Measurements from ENCODE around the gene MRC2.

Gene MRC2

GRCh38 chr17:62713086-62713881 lies 85.8 kb downstream of the MRC2 start:
- H3K27ac ChIP-seq, result no peak overlapping the region
- DNase-seq (ENCODE audit: low read depth, low spot score), result no peak

- H3K27ac ChIP-seq, result no peak overlapping the region
- no peak for DNase-seq (ENCODE audit: low read depth, low spot score)
Observed at GRCh38 chr17:62714016-62714777, 86.7 kb downstream of the MRC2 start.

DNA sequence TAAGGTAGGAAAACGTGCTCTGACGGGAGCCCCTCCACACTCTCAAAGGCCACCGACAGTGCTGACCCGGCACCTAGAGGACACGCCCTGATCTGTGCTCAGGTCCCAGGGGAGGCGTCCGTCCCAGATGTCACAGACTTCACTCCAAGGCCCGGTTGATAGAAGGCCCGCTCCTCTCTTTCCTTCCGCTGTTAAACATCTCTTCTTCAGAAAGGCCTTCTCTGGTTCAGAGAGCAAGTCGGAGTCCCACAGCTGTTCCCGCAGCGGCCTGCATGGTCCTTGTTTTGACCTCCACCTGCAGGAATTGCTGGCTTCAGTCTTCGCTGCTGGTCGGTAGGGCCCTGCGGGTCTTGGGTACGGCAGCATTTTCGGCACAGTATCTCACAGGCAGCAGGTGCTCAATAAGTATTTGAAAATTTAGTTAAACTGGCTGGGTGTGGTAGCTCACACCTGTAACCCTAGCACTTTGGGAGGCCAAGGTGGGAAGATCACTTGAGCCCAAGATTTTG lies 88.5 kb downstream of the MRC2 start:
- no peak for DNase-seq (ENCODE audit: low read depth, low spot score)
- no peak overlapping the region for H3K27ac ChIP-seq

DNA sequence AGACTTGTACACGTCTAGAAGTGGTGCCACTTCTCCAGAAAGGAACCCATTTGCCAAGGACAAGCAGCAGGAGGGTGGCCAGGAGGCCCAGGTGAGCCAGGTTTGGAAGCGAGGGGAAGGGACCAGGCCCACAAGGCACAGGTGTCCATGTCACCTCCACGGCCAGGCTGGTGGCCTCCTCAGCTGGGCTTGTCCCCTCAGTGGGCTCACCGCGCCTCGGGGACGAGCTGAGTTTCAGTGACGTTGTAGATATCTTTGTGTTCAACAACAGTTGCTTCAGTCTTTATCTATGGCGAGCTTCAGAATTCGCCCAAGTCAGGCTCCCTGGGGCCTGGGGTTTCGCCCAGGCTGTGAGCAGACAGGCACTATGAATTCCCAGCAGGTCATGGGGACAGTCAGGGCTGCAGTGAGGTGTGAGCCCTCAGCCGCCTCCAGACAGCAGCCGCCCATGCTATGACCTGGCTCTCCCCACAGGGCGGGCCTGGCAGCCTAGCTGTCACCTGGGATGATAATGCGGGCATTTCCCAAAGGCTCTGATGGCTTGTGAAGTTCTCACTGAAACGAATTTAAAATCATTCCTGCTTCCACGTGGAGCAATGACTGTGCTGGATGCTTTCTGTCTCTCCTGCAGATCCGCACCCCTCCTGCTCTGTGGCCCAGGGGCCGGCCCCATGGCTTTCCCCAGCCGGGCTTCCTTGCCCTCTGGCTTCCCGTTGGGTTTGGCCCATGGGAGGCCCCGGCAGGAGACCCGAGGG lies 89.5 kb downstream of the MRC2 start:
- no peak for DNase-seq (ENCODE audit: low read depth, low spot score)
- no peak overlapping the region for H3K27ac ChIP-seq

- H3K27ac ChIP-seq, result no peak overlapping the region
- DNase-seq (ENCODE audit: low read depth, low spot score), result no peak
Observed at GRCh38 chr17:62717589-62717855, 90.1 kb downstream of the MRC2 start.

GRCh38 chr17:62717889-62718288 lies 90.4 kb downstream of the MRC2 start:
- H3K27ac ChIP-seq, result no peak overlapping the region
- DNase-seq (ENCODE audit: low read depth, low spot score), result no peak

GRCh38 chr17:62718429-62718828 lies 91.0 kb downstream of the MRC2 start:
- no peak for DNase-seq (ENCODE audit: low read depth, low spot score)

GRCh38 chr17:62719586-62719985 lies 92.1 kb downstream of the MRC2 start:
- DNase-seq (ENCODE audit: low read depth, low spot score), result no peak
- no peak overlapping the region for H3K27ac ChIP-seq

More at GRCh38 chr17:62718429-62718828, 91.0 kb downstream of the MRC2 start:
- no peak overlapping the region for H3K27ac ChIP-seq

GRCh38 chr17:62720126-62720850 lies 92.8 kb downstream of the MRC2 start:
- no peak overlapping the region for H3K27ac ChIP-seq
- no peak for DNase-seq (ENCODE audit: low read depth, low spot score)

DNA sequence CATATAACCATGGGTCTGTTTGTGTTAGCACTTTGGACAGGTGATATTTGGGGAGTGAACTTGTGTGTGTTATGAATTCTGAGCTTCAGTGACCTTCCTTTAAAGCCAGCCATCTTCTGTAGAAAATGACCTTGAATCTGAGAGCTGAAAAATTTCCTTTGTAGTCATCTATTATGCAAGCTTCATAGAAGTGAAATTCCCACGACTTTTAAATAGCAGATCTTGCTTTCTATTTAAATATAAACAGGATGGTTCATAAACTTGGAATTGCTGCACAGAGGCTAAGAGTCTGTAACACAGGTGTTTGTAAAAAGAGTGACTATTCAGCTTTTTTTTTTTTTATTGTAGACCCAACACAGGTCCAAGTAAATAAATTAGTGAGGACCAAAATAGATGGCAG lies 95.2 kb downstream of the MRC2 start:
- no peak overlapping the region for H3K27ac ChIP-seq
- no peak for DNase-seq (ENCODE audit: low read depth, low spot score)

- H3K27ac ChIP-seq, result no peak overlapping the region
- no peak for DNase-seq (ENCODE audit: low read depth, low spot score)
Observed at GRCh38 chr17:62723842-62724241, 96.4 kb downstream of the MRC2 start.

- DNase-seq (ENCODE audit: low read depth, low spot score), result peak; percentile 64
- peak overlapping the region; percentile 28 for H3K27ac ChIP-seq
Observed at GRCh38 chr17:62724398-62725146, 97.1 kb downstream of the MRC2 start.

GRCh38 chr17:62725791-62726249 lies 98.3 kb downstream of the MRC2 start:
- DNase-seq (ENCODE audit: low read depth, low spot score), result no peak
- no peak overlapping the region for H3K27ac ChIP-seq

DNA sequence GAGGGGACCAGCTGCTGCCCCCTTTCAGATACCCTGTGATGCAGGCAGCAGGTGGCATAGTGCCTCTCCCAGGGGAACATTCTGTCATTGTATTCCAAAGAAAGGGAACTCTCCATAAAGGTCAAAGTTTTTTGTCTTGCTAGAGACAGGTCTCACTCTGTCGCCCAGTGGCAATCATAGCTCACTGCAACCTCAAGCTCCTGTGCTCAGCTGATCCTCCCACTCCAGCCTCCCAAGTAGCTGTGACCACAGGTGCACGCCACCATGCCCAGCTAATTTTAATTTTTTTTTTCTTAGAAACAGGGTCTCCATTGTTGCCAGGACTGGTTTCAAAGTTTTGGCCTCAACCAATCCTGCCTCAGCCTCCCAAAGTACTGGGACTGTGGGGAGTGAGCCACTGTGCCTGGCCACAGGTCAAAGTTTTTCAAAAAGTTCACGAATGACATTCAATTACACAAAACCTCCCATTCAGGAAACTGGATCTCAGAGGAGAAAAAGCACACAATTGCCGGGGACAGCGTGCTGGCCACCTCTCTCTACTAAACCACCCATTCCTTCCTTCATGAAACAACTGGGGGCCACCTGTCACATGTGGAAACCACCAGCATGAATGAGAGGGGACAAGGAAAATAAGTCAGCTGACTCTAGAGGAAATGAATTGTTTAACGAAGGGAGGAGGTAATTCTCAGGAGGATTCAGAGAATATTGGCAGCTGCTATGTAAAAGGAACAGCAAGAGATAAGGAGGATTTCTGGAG lies 100.6 kb downstream of the MRC2 start:
- no peak for DNase-seq (ENCODE audit: low read depth, low spot score)
- no peak overlapping the region for H3K27ac ChIP-seq

- no peak for DNase-seq (ENCODE audit: low read depth, low spot score)
- peak overlapping the region; percentile 2 for H3K27ac ChIP-seq
Observed at GRCh38 chr17:62732125-62732524, 104.7 kb downstream of the MRC2 start.

GRCh38 chr17:62735044-62735651 lies 107.7 kb downstream of the MRC2 start:
- DNase-seq (ENCODE audit: low read depth, low spot score), result no peak
- H3K27ac ChIP-seq, result no peak overlapping the region

GRCh38 chr17:62737513-62737912 lies 110.0 kb downstream of the MRC2 start:
- peak; percentile 60 for DNase-seq (ENCODE audit: low read depth, low spot score)
- peak overlapping the region; percentile 12 for H3K27ac ChIP-seq

DNA sequence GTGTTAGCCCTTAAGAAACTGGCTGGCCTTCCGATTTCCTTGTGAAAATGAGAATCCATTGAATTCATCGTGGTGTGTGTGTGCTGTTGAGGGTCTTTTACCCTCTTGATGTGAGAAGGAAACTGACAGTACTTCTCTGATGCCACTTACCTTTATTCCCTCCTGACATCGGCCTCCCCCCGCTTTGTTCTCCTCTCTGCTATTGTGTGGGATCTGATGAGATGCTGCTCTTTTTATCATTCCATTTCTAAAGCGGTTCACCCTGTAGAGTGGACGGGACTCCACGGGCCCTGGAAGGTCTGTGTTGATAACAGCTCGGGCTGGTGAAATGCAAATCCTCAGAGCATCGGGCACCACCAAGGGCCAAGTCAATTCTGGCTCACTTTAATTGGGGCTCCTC lies 110.8 kb downstream of the MRC2 start:
- no peak for DNase-seq (ENCODE audit: low read depth, low spot score)

More for the DNA sequence above, 110.8 kb downstream of the MRC2 start:
- no peak overlapping the region for H3K27ac ChIP-seq

Data from epithelial cell of prostate (primary cell).